Cardiac fibroblast (primary cell): ENCODE results near the gene PEX3.

Source experiments
- DNase-seq, 2 donors: peaks; one replicate each; pipeline versions ENCODE4 v3.0.0 to v3.0.0-alpha.2; 2010; ENCODE audit warnings: low read depth in 2 of 2
- H3K4me3 ChIP-seq, 2 donors: replicated peaks in 1 of 2; 1 replicate in 1 of 2; 2 replicates in 1 of 2; pipeline ENCODE4 v1.5.1; 2011; ENCODE audit warnings: low read depth in 2 of 2, low read length in 2 of 2, mild to moderate bottlenecking in 2 of 2, moderate library complexity in 1 of 2
- TF ChIP-seq, protein P1 (sequence below): IDR thresholded peaks from one replicate; pipeline ENCODE4 v1.5.1; 2011; ENCODE audit warnings: low read depth, mild to moderate bottlenecking, low read length, inconsistent platforms

The PEX3 gene

GRCh38 chr6:143427109-143427817 lies 23.3 kb upstream of the PEX3 start:
- no peak overlapping the region for H3K4me3 ChIP-seq
- TF ChIP-seq, protein P1, sequence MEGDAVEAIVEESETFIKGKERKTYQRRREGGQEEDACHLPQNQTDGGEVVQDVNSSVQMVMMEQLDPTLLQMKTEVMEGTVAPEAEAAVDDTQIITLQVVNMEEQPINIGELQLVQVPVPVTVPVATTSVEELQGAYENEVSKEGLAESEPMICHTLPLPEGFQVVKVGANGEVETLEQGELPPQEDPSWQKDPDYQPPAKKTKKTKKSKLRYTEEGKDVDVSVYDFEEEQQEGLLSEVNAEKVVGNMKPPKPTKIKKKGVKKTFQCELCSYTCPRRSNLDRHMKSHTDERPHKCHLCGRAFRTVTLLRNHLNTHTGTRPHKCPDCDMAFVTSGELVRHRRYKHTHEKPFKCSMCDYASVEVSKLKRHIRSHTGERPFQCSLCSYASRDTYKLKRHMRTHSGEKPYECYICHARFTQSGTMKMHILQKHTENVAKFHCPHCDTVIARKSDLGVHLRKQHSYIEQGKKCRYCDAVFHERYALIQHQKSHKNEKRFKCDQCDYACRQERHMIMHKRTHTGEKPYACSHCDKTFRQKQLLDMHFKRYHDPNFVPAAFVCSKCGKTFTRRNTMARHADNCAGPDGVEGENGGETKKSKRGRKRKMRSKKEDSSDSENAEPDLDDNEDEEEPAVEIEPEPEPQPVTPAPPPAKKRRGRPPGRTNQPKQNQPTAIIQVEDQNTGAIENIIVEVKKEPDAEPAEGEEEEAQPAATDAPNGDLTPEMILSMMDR, result peak; percentile 99
- DNase-seq, result peak; percentile 83 to 87

DNA sequence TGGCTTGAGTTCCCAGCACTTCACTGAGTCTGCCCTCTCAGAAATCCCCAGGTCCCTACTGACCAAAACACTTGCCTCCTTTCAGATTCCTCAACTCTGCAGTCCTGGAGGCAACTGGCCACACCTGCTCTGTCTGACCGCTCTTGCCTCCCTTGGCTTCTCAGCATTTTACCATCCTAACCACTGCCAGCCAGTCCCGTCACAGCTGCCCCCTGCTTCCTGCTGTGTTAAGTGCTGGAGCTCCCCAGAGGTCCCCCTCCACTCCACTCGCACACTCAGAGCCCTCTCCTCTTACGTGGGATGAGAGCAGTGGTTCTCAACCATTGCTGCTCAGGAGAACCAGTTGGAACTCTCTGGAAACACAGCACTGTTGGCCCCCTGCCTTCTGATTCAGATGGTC lies 20.6 kb upstream of the PEX3 start:
- no peak overlapping the region for H3K4me3 ChIP-seq
- no peak for DNase-seq
- TF ChIP-seq, protein P1, result no peak

GRCh38 chr6:143431226-143431625 lies 19.4 kb upstream of the PEX3 start:
- no peak for DNase-seq
- H3K4me3 ChIP-seq, result no peak overlapping the region
- TF ChIP-seq, protein P1, result no peak

GRCh38 chr6:143432588-143432987 lies 18.0 kb upstream of the PEX3 start:
- TF ChIP-seq, protein P1, result no peak
- no peak overlapping the region for H3K4me3 ChIP-seq
- DNase-seq, result no peak

GRCh38 chr6:143441010-143441409 lies 9.6 kb upstream of the PEX3 start:
- DNase-seq, result no peak
- TF ChIP-seq, protein P1, result no peak
- no peak overlapping the region for H3K4me3 ChIP-seq

DNA sequence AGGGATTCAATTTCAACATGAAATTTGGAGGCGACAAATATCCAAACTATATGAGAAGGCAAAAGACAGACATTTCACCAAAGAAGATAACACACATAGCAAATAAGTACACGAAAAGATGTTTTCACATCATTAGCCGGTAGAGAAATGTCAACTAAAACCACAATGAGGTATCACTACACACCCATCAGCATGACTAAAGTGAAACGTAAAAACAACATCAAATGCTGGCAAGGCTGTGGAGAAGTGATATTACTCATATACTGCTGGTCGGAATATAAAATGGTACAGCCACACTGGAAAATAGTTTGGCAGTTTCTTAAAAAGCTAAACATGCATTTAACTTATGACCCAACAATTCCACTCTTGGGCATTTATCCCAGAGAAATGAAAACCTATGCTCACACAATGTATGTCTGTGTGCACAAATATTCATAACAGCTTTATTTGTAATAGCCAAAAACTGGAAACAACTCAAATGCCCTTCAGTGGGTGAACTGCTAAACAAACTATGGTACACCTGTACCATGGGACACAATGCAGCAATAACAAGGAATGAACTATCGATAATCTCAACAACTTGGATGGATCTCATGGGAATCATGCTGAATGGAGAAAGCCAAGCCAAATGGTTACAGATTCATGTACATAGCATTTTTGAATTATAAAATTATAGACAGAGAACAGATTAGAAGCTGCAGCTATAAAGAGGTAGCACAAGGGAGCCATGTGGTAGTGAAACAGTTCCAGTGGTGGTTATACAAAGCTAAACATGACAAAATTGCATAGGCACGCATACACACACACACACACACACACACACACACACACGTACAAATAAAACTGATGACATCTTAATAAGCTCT lies 8.7 kb upstream of the PEX3 start:
- peak; percentile 33 to 79 for DNase-seq
- no peak overlapping the region for H3K4me3 ChIP-seq

More for the DNA sequence above, 8.7 kb upstream of the PEX3 start:
- TF ChIP-seq, protein P1, result no peak
